Measurements from ENCODE around the gene NUDT19.
"Not testable (repeated sequence)": the region's sequence is repeated elsewhere in the genome, so short reads cannot be mapped to it uniquely, and the experiment has no call there.

GRCh38 chr19:32694316-32694715, 2.7 kb downstream of the NUDT19 start:
- TF ChIP-seq CTCF (IDR thresholded peaks at IDR 0.05; ENCODE audit: extremely low read depth in 1 of 2, insufficient read depth in 1 of 2, low read depth in 1 of 2, low read length in 2 of 2); EZH2 (IDR thresholded peaks at IDR 0.05; ENCODE audit: borderline replicate concordance, low read depth, low read length, severe bottlenecking); POLR2A (IDR thresholded peaks at IDR 0.05; ENCODE audit: low read depth, low read length); MYC (IDR thresholded peaks at IDR 0.05; ENCODE audit: low read depth, low read length); MAX (IDR thresholded peaks at IDR 0.05; ENCODE audit: insufficient read depth, insufficient read length): not testable (repeated sequence)
